ENCODE data around the gene PTPN22.

The PTPN22 gene

DNA sequence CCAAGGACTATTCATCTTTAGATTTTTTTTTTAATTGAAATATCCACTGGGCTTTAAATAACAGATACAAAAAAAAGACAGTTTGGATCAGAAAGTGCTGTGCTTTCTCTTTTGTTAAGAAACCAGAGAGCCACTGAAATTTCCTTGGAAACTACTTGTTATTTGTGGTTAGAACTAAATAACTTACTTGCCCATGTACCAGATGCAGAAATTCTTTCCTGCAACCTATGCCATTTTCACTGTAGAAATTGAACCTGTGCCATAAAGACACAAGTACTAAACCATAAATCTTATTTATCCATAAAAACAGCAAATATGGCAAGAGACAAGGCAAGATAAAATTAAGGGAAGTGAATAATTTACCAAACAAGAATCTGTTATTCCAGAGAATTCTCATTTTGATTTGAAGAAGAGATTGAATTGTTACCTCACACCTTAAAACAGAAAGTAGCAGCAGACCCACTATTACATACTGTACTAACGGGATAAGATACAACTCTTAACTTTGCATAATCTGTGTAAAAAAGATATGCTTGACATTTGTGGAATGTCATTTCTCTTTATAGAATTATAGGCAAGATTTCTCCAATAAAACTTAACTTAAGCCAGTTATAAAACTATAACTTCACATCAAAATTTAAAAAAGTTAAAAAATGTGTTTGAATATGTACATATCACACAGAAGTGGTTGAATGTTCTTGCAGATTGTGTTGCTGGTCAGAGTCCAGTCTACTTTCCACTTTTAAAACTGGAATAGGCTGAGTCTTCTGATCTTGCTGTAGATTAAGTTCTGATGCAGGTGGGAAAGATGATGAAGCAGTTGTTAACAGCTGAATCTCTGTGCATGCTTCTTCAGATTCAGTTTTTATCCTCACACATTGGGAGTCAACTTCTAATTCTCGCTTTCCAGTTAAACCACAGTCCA is 105.9 kb downstream of the PTPN22 start:
- H3K4me3 ChIP-seq (ENCODE audit: low read depth in 1 of 2, low read length in 2 of 2): no peak overlapping the region
- H3K9ac ChIP-seq (ENCODE audit: low read depth in 1 of 2, low read length in 2 of 2): no peak overlapping the region
- no peaks in the 10 kb centered on the region for H3K27me3 ChIP-seq (ENCODE audit: control insufficient read depth in 1 of 2, insufficient read depth in 2 of 2, low read length in 2 of 2)
- no peaks in the 10 kb centered on the region for H3K4me1 ChIP-seq (ENCODE audit: control insufficient read depth in 1 of 2, insufficient read depth in 2 of 2, low read length in 2 of 2)
- H3K27ac ChIP-seq (ENCODE audit: low read depth, low read length): no peak overlapping the region
- peaks cover 14 to 32% of the 10 kb centered on the region in 2 donors for H3K36me3 ChIP-seq (ENCODE audit: control insufficient read depth in 1 of 2, insufficient read depth in 2 of 2, low read length in 2 of 2)
- H3K9me3 ChIP-seq (ENCODE audit: control insufficient read depth in 1 of 2, low read length in 2 of 2): no peaks in the 10 kb centered on the region

Data from duodenal mucosa (tissue), 2 donors.